CD4-positive, alpha-beta T cell treated with Interleukin-21 for 1 hour (primary cell): Measurements from ENCODE around the gene TNIP1.

ENCODE experiments used
- DNase-seq: peaks from one replicate; pipeline ENCODE4 v3.0.0-alpha.2; 2020

Gene TNIP1

DNA sequence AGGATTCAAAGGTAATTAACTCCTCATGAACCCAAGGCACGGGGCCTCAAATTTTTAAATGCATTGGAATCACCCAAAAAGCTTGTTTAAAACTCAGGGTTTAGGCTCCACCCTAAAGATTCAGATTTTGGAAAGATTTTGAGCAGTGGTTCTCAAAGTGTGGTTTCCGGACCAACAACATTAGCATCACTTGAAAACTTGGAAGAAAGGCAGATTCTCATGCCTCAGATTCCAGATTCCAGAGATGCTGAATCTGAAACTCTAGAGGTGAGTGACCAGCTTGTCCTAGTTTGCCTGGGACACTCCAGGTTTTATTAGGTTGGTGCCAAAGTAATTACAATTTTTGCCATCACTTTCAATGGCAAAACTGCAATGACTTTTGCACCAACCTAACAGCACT, 24.7 kb upstream of the TNIP1 start:
- no peak for DNase-seq

GRCh38 chr5:151104795-151105194, 24.0 kb upstream of the TNIP1 start:
- no peak for DNase-seq

DNA sequence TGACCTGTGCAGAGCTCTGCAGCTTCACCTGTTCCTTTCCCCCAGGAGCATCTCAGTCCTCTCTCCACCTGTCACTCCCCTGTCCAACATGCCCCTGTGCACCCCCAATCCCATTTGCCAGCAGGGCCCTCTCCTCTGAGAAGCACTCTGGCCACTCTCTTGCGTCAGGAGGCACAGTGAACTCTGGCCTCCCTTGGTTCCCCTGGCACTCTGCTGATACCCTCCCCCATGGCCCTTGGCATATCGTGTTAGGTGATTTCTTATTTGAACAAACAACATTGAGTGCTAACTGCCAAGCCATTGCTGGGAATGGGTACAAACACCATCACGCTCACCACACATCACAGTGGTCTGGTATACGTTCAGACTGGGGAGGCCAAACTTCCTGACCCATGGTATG, 20.9 kb upstream of the TNIP1 start:
- no peak for DNase-seq

DNA sequence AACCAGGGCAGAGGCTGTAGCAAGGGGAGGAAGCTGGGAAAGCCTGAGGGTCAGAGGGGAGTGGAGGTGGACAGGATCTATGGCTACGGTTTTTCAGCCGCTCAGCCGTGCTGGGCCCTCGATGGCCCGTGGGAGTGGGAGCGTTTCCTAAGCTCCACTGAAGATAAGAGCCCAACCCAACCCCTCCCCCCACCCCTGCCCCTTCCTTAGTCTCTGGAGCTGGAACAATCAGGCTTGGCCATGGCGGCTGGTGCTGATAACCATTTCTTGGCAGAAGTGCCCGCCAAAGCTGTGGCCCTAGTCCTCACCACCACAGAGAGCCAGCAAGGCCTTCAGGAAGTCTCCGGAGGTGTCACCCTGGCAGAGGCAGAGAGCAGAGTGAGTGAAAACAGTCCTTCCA, 20.3 kb upstream of the TNIP1 start:
- no peak for DNase-seq

- DNase-seq, result no peak
These were observed 19.8 kb upstream of the TNIP1 start for GRCh38 chr5:151100681-151101080.

DNA sequence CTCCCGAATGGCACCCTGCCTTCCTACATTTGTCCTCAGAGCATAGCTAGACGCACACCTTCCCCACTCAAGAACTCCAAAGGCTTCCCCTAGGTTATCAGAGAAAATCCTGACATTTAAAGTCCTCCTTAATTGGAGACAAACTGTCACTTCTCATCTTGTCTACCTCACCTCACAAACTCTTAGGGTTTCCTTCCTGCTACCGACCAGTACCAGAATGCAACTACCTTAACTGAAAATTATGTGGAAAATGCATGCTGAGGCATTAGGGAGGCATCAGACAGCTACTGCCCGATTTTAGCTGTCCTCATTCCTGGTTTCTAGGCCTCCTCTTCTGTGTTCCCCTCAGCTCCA, 17.9 kb upstream of the TNIP1 start:
- no peak for DNase-seq

- peak; percentile 42 for DNase-seq
These were observed 17.3 kb upstream of the TNIP1 start for GRCh38 chr5:151097820-151098767.

GRCh38 chr5:151097061-151097460, 16.2 kb upstream of the TNIP1 start:
- no peak for DNase-seq

GRCh38 chr5:151096001-151096373, 15.2 kb upstream of the TNIP1 start:
- no peak for DNase-seq

DNA sequence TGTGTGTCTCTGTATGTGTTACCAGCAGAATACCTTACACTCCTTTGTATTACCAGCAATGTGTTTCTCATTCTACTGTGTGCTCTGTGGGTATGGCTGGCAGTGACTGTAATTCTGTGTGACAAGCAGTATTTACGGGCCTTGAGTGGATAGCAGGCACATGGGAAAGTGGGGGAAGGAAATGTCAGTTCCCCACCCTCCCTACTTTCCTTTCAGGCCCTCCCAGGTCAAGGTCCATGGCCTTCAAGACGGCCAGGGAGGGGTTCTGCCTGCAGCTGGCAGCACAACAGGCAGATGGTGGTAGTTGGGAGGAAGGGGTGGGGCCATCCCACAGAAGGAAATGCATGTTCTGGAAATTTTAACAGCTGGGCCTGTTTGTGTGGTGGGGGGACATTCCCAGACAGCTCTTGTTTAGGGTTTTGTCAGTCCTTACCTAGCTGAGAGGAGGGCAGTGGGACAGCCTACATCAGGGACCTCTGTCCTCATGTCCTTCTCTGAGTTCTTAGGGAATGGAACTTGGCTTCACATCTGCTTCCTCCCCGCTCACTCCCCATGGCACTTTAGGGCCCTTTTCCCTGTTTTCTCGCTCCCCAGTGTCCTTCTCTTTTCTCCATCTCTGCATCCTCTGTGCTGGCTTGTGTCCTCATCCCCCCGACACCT, 14.6 kb upstream of the TNIP1 start:
- DNase-seq, result no peak

DNA sequence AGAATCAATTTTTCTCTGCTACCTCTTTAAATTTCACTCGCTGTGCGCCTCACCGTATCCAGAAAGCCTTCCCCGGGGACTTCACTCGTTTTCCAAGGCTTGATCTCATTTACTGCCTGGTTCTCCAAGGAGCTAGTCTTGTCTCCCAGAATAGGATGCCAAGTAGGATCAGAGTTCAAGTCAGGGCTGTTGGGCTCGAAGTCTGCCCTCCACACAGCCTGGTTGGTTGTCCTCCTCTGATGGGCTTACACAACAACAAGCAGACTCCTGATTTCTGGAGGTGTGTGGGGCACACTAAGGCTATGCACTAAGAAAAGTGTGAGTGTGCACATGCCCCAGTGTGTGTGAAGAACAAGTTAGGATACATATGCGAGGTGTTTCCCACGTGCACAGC, 14.0 kb upstream of the TNIP1 start:
- no peak for DNase-seq

DNA sequence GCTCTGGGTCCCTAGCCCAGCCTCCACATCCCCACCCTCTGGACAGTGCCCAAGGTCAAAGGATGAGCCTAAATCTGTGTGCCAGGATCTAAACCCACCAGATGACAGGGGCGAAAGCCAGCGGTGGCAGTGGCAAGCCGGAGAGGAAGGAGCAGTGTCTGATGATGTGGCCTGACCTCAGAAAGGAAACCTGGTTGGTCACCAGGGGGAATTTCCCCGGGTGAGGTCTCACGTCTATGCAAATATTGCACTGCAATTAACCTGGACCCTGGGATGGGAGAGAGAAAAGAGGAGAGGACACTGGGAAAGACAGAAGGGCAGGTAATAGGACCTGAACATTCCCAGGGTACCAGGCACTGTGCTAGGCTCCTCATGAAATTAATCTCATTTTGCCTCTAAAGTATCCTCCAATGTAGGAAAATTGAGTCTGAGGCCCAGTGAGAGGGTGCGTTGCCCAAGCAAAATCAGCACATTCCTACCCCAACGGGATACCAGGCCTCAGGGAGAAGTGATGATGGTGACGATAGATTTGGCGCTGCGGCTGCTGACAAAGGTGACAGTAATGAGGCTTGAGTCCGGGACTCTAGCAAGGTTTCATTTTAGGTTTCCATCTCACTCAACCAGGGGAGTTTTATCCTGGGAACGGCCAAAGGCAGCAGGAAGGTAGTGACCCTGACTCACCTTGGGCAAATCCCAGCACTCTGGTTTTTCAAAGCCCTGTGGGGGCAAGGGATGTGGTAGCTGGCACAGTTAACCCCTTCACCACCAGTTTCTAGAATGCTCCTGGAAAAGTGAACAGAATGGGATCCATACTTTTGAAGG, 13.4 kb upstream of the TNIP1 start:
- peak; percentile 69 for DNase-seq

DNA sequence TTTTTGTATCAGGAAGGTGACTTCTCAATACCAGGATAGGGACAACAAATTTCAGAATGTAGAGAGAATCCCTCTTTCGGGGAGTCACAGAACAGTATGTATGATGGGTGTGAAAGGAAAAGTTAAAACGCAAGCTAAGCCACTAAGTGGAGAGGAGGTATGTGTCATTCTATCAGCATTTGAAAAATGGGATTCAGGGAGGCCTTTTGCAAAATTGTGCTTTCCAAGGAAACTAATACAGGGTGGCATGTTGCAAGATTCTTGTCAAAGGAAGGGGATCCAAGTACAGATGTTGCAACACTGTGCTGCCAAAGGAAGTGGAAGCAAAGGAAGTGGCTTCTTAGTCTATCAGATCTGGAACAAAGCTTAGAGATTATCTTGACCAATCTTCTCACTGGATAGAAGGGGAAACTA, 12.6 kb upstream of the TNIP1 start:
- peak; percentile 35 for DNase-seq

GRCh38 chr5:151092762-151093161, 11.9 kb upstream of the TNIP1 start:
- no peak for DNase-seq

- no peak for DNase-seq
These were observed 8.9 kb upstream of the TNIP1 start for GRCh38 chr5:151089726-151090125.

GRCh38 chr5:151088986-151089385, 8.2 kb upstream of the TNIP1 start:
- no peak for DNase-seq

DNA sequence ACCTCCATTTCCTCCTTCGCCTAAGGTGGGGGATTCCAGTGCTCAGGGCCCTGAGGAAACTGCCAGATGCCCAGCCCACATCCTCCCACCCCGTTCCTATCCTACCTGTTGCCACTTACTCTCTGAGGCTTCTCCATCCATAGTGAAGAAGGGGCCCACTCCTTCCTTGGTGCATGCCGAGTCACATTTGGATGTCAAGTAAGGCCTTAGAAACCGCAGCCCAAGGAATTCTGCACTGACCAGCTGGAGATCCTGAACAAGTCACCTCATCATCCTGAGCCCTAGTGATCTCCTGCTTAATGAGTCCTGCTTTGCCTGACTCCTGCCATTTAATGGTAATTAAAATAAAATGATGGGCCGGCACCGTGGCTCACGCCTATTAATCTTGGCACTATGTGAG, 6.7 kb upstream of the TNIP1 start:
- DNase-seq, result no peak

DNA sequence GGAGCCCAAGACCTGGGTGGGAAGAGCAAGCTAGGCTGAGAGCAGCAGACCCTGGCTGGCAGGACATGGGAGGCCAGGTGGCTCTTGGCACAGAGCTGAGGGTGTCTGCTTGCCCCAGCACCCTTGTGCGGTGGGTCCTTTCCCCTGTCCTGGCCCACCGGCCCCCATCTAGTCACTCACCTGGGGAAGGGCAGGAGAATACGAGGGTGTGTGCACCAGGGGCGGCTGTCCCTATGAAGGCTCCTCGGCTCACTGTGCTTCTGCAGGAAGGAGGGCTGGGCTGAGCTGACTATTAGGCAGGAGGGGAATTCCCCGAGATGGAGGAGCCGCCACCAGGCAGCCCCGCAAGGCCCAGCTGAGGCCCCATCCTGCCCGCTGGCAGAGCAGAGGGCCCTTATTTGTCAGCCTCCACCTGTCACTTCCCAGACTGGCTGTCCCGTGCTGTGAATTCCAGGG, 6.1 kb upstream of the TNIP1 start:
- DNase-seq, result peak; percentile 77

DNA sequence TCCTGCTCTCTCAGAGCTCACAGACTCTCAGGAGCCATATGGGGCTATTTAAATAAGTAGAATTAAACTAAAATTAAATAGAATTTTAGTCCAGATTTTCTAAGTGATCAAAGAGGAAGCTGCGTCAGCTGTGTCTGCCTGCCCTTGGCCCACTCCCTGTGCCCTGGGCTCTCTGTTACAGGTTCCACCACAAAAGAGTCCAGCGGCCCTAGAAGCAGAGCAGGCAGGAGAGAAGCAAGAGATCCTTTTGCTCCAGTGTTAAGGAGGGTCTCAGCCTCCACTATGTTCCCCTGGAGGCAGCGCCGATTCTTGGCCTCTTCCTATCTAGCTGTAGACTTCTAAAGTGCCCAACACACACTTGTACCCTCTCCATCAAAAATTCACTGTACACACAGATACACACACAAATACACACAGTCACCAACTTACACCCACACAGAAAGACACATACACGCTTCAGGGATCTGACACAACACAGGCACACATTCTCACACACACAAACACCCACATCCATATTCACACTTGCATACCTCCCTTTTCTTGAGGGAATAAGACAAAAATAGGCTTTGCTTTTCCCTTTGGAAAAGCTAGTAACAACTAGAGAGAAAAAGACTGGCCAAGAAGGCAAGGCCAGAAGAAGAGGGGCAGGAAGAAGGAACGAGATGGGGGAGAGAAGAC, 5.5 kb upstream of the TNIP1 start:
- DNase-seq, result peak; percentile 23

- peak; percentile 75 for DNase-seq
These were observed 4.7 kb upstream of the TNIP1 start for GRCh38 chr5:151085517-151086041.

DNA sequence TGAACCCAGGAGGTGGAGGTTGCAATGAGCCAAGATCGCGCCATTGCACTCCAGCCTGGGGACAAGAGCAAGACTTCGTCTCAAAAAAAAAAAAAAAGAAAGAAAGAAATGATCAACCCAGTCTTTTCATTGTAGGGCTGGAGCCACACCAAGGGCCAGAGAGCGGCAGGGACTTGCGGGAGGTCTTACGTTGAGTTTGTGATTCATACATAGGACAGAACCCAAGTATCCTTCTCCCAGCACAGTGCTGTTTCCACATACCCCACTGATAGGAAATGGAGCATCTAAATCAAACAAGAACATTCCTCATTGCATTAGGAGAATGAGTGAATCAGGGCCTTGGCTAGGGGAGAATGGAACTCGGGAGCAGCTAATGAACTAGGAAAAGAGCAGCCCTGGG, 3.5 kb upstream of the TNIP1 start:
- DNase-seq, result no peak

DNA sequence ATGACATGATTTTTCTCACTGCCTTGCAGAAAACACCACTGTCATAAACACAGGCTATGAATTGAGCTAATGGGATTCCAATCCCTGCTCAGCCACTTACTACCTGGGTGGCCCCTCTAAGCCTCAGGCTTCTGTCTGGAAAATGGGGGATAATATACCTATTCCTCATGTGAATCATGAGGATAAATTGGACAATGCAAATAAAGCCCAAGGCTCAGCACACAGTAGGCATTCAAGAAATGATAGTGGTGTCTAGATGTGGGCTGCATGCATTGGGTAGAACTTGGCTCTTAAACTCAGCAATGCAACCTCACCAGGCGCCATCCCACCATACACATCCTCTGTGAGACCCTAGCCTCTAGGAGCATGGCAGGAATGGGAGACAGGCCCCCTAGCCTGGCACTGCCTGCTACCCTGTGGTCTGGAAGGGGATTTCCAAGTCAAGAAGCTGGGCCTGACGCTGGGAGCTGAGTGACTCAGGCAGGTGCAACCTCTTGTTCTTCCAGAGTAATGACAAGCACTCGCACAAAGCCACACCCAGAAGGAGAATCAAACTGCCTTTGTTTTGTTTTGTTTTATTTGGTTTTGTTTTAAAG, 2.3 kb upstream of the TNIP1 start:
- peak; percentile 78 for DNase-seq
